Left renal cortex interstitium (tissue), 4 donors: ENCODE data around the gene OR2A14. TPM values are rescaled to one million over a fixed set of nuclear protein-coding genes. Genes with fewer than 3 reads are reported as not detected.
"Not testable (repeated sequence)": the region's sequence is repeated elsewhere in the genome, so short reads cannot be mapped to it uniquely, and the experiment has no call there.

Experiments used
- DNase-seq, 4 donors: peaks; one replicate each; pipeline ENCODE4 v3.0.0-alpha.2; 2013; ENCODE audit warnings: low read depth in 4 of 4, low spot score in 2 of 4, missing footprints in 1 of 4
- polyA plus RNA-seq, 4 donors: library from polyadenylated mRNA; unstranded; fragments of 120-200 nt; gene quantifications; one replicate each; pipeline ENCODE4 v1.2.1, GENCODE V29; 2013; ENCODE audit not compliant: insufficient read length in 4 of 4

OR2A14 gene
- polyA plus RNA-seq: under 1 TPM in 1 of 4 donors, not detected in 3; 0.05 TPM

GRCh38 chr7:144122876-144123275, at the start of gene OR2A14:
Gene OR2A14 (plus strand): TSS chr7:144123176. CDS start chr7:144129113, 5,937 bp downstream.
- no peak for DNase-seq

- no peak for DNase-seq
Observed at GRCh38 chr7:144074374-144074773, 48.6 kb upstream of the OR2A14 start.

- DNase-seq: no peak
Observed at GRCh38 chr7:144085978-144086377, 37.0 kb upstream of the OR2A14 start, which contains the start of gene OR2A12. Gene OR2A12 (plus strand): TSS chr7:144086278. CDS start chr7:144095108, 8,830 bp downstream.

GRCh38 chr7:144086730-144087129, 36.2 kb upstream of the OR2A14 start:
- no peak for DNase-seq

GRCh38 chr7:144087230-144087629, 35.7 kb upstream of the OR2A14 start:
- no peak for DNase-seq

GRCh38 chr7:144090667-144091066, 32.3 kb upstream of the OR2A14 start:
- no peak for DNase-seq

- DNase-seq: no peak
Observed at GRCh38 chr7:144098776-144099175, 24.2 kb upstream of the OR2A14 start.

GRCh38 chr7:144100607-144101006, 22.4 kb upstream of the OR2A14 start:
- no peak for DNase-seq

- DNase-seq: no peak
Observed at GRCh38 chr7:144102041-144102440, 20.9 kb upstream of the OR2A14 start.

- no peak for DNase-seq
Observed at GRCh38 chr7:144105211-144105610, 17.8 kb upstream of the OR2A14 start.

- no peak for DNase-seq
Observed at GRCh38 chr7:144109283-144109682, 13.7 kb upstream of the OR2A14 start, which contains the start of gene OR2A2. Gene OR2A2 (plus strand): TSS chr7:144109583. CDS start chr7:144109583, 0 bp downstream.

- no peak for DNase-seq
Observed at GRCh38 chr7:144110272-144110671, 12.7 kb upstream of the OR2A14 start.

- DNase-seq: no peak
Observed at GRCh38 chr7:144113651-144114050, 9.3 kb upstream of the OR2A14 start.

GRCh38 chr7:144118341-144118740, 4.6 kb upstream of the OR2A14 start:
- DNase-seq: no peak

- peak in 3 of 4 donors; percentile 42 to 56 (median 50) for DNase-seq
Observed at GRCh38 chr7:144127714-144128334, 4.8 kb downstream of the OR2A14 start.

- not testable (repeated sequence) for DNase-seq
Observed at GRCh38 chr7:144129601-144130000, 6.6 kb downstream of the OR2A14 start.

GRCh38 chr7:144130730-144131129, 7.8 kb downstream of the OR2A14 start:
- DNase-seq: no peak

GRCh38 chr7:144132262-144132661, 9.3 kb downstream of the OR2A14 start:
- DNase-seq: no peak

GRCh38 chr7:144133307-144133706, 10.3 kb downstream of the OR2A14 start:
- no peak for DNase-seq

- no peak for DNase-seq
Observed at GRCh38 chr7:144134116-144134515, 11.1 kb downstream of the OR2A14 start.

GRCh38 chr7:144137501-144137900, 14.5 kb downstream of the OR2A14 start:
- no peak for DNase-seq

GRCh38 chr7:144142187-144142586, 19.2 kb downstream of the OR2A14 start:
- DNase-seq: no peak

- DNase-seq: no peak
Observed at GRCh38 chr7:144144426-144144825, 21.4 kb downstream of the OR2A14 start.
